HuH-7.5 (cell line): Measurements from ENCODE around the gene TNK2.
"Not testable (repeated sequence)": the region's sequence is repeated elsewhere in the genome, so short reads cannot be mapped to it uniquely, and the experiment has no call there.

Experiments
- DNase-seq: peaks from one replicate; pipeline ENCODE4 v3.0.0; 2011; ENCODE audit warnings: low spot score

Gene TNK2

DNA sequence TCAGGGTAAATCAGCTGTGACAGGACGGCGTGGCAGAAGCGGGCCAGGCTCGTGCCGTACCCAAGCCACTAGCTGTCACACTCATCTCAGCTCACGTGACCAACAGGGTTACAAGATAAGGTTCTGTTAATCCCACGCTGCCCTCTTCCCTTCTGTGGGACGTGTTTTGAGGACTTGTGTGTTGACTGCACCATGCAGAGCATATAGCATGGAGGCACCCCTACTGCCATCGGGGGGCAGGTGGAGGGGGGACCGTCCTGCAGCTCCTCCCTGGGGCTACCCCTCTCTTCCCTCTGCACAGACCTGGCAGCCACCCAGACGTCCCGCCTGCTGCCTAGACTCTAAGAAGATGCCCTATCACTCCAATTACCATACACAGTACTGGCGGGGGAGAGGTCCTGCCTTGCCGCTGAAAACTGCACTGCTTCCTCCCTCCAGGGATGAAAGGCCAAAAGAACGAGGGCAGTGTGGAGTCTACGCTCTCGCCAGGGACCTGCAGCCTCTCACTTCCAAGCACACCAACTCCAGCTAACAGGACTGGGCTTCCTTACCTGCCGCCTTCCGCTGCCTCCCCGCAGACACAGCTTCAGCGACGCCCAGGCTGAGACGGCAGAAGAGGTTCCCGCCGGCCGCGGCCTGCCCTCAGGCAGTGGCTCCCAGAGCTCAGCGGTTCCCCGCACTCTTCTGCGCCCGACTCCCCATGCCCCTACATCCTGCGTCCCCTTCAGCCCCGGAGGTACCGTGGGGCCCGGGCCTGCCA lies at the start of gene TNK2:
TNK2 (minus strand) TSS at position 618 of the 760 bp plus-strand sequence. CDS start 19,963 bp downstream, outside the sequence.
- DNase-seq: no peak

DNA sequence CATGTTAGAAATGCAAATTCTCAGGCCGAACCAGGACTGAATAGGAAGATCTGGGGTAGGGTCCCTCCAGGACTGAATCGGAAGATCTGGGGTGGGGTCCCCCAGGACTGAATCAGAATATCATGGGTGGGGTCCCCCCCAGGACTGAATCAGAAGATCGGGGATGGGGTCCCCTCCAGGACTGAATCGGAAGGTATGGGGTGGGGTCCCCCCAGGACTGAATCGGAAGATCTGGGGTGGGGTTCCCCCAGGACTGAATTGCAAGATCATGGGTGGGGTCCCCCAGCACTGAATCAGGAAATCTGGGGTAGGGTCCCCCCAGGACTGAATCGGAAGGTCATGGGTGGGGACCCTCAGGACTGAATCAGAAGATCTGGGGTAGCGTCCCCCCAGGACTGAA lies 48.2 kb upstream of the TNK2 start:
- no peak for DNase-seq

DNA sequence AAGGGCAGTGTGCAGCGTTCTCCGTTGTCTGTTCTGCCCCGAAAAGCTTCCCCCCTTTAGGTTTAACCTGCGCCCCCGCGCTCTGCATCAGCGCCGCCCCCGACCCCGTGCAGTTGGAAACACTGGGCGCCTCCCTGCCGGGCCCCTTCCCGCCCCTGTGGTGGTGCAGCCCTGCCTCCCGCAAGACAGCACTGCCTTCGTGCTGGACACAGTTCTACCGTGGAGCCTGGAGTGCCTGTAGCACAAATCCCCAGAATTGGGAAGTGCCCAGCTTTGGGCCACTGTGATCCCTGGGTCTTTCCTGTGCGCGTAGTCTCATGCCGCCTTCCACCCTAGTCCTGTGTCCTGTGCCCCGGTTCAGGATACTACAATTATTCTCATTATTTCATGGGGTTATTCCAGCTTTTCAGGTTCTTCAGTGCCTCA lies 47.1 kb upstream of the TNK2 start:
- not testable (repeated sequence) for DNase-seq

DNA sequence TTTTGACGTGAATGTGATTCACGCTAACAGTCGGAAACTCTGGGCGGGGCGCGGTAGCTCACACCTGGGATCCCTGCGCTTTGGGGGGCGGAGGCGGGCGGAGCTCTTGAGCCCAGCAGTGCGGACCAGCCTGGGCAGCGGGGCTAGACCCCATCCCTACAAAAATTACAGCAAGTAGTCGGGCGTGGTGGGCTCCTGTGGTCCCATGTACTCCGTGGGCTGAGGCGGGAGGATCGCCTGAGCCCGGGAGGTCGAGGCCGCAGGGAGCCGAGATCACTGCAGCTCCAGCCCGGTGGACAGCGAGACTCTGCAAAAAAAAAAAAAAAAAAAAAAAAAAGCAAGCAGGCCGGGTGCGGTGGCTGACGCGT lies 46.4 kb upstream of the TNK2 start:
- not testable (repeated sequence) for DNase-seq

DNA sequence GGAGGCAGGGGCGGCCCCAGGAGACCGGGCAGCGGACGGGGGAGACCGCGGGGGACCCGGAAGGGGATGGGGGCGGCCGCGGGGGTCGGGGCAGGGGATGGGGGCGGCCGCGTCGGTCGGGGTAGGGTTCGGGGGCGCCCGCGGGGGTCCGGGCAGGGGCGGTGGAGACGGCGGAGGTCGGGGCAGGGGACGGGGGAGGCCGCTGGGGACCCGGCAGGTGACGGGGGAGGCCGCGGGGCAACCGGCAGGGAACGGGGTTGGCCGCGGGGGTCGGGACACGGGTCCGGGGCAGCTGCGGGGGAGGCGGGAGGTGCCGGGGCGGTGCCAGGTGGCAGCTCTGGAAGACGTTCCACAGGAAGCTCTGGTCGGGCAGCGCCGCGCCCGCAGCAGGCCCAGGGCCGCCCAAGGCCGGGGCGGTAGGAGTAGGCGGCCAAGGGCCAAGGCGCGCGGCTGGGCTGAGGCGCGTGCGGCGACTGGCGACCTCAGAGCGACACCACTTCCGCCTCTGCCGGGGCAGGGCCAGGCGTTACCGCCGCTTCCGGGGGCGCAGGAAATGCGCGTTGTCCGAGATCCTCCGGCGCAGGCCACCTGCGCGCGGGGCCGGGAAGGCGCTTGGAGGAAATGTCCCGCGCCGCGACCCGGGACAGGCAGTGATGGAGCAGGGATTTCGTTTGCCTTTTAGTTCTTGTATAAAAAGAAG lies 45.9 kb upstream of the TNK2 start:
- DNase-seq: peak; percentile 18

DNA sequence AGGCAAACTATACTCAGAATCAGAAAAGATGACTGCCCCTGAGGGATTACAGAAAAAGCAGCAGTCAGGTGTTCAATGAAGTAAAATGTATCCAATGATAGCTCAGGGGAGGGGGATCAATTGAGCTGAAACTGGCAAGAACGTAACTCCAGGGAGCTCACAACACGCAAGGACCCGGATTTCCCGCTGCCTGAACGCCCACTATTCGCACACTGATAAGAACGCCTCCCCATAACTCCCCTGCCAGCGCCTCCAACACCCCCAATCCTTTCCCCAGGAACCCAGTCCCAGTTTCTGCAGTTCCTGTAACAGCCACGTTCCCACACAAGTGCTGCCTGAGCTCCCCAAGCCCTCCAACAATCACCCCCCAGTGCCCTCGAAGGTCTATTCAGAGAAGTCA lies 44.2 kb upstream of the TNK2 start:
- not testable (repeated sequence) for DNase-seq

DNA sequence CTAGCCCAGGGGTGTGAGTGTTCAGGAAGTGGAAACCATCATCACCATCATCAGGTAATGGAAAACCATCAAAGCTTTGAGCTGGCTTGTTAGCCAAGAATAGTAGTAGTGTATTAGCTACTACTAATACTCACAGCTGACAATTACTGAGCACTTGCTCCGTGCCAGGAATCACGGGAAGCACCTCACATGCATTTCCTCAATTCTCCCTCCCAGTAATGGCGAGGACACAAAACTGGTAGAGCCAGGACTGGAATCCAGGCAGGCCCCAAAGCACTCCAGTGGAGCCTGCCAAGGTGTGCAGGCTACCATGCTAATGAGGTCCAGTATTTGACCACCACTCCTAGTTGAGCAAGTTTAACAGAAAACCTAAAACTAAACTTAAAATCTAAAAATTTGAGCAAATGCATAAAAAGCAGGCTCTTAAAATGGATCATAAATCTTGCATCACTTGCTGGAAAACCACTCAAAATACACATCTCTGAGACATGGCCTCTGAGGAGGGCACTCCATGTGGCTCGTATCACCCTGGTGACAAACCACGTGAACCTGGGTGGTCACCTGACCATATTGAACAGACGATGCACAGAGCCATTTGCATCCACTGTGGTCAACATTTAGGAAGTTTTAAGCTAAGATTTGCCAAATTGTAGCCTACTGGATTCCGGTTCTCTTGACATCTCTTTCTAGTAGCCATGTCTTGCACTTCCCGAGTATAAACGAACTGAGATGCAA lies 43.3 kb upstream of the TNK2 start:
- not testable (repeated sequence) for DNase-seq

DNA sequence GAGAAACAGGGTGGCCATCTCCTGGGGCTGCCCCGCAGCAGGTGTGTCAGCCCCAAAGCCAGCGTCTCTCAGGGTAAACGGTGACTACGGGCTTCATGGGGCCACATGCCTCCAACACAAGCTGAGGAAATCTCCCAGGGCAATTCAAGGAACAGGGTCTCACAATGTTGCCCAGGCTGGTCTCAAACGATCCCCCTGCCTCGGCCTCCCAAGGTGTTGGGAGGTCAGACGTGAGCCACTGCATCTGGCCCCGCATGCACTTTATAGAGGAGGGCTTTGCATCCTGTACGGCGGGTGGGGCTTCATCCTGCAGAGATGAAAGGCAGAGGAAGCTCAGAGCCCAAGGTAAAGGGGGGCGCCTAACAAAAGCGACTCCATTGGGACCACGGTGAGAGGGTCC lies 42.4 kb upstream of the TNK2 start:
- not testable (repeated sequence) for DNase-seq

DNA sequence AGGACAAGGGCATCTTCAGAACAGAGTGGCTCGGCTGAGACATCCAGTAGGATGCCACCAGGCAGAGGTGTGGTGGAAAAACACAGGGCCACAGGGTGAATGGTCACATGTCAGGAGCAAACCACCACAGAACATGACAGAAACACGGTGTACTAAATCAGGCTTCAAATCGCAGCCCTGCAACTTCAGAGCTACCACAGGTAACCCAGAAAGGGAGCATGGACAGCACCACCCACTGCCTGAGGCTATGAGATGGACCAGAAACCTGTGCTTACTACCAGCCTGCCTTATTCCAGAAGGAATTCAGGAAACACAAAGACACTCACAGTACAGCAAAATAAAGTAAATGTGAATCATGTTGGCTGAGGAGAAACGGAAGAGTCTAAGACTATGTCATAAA lies 41.8 kb upstream of the TNK2 start:
- not testable (repeated sequence) for DNase-seq

DNA sequence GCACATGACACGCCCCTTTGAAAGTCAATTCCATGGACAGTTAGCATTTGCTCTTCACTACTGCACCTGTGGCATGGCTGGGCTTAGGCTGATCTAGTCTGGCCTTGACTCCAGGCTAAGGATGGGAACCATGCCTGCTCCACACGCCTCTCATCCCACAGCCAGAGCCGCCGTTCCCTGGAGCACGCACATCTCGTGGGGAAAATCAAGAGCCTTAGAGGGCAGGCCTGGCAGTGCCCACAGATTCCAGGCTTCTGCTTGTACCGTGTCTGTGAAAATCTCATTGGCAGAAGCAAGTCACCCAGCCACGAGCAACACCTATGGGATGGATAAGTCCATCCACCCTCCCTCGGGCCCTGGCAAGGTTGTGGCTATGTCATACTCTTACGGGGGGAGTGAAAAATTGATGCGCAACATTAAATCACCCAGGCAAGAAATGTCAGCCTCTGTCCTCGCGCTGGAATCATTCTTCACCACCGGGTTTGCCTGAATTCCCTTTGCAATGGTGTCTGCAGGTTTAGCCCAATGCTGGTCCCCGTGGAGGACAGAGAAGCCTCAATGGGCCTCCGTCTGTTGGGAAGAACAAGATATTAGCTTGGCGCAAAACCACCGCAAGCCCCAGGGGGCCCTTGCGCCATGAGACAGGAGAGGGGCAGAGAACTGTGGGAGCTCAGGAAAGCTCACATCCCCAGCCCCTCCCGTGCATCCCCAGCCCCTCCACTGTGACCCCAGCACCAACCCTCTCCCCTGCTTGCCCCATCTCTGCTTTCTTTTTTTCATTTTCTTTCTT lies 38.8 kb upstream of the TNK2 start:
- not testable (repeated sequence) for DNase-seq

DNA sequence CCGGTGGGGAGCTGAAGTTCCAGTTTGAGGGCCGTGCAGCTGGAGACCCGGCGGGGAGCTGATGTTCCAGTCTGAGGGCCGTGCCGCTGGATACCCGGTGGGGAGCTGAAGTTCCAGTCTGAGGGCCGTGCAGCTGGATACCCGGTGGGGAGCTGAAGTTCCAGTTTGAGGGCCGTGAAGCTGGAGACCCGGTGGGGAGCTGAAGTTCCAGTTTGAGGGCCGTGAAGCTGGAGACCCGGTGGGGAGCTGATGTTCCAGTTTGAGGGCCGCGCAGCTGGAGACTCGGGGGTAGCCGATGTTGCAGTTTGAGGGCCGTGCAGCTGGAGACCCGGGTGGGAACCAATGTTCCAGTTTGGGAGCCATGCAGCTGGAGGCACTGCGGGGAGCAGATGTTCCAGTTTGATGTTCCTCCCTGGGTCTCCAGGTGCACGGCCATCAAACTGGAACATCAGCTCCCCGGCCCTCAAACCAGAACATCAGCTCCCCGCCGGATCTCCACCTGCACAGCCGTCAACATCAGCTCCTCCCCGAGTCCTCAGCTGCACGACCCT lies 33.0 kb upstream of the TNK2 start:
- DNase-seq: not testable (repeated sequence)

DNA sequence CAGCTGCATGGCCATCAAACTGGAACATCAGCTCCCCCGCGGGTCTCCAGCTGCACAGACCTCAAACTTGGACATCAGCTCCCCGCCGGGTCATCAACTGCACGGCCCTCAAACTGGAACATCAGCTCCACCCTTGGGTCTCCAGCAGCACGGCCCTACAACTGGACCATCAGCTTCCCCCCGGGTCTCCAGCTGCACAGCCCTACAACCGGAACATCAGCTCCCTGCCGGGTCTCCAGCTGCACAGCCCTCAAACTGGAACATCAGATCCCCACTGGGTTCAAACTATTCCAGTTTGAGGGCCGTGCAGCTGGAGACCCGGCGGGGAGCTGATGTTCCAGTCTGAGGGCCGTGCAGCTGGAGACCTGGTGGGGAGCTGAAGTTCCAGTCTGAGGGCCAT lies 32.5 kb upstream of the TNK2 start:
- DNase-seq: not testable (repeated sequence)

DNA sequence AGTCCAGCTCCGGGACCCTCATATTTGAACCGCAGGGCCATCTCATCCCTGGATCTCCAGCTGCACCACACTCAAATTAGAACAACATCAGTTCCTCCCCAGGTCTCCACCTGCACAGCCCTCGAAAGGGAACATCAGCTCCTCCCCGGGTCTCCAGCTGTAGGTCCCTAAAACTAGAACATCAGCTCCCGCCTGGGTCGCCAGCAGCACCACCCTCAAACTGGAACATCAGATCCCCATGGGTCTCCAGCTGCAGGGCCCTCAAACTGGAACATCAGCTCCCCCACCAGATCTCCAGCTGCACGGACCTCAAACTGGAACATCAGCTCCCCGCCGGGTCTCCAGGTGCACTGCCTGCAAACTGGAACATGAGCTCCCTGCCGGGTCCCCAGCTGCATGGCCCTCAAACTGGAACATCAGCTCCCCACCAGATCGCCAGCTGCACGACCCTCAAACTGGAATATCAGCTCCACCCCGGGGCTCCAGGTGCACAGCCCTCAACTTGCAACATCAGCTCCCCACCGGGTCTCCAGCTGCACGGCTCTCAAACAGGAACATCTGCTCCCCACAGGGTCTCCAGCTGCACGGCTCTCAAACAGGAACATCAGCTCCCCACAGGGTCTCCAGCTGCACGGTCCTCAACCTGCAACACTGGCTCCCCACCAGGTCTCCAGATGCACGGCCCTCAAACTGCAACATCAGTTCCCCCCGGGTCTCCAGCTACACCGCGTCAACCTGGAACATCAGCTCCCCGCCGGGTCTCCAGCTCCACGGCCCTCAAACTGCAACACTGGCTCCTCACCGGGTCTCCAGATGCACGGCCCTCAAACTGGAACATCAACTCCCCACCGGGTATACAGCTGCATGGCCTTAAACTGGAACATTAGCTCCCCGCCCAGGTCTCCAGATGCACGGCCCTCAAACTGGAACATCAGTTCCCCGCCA lies 31.4 kb upstream of the TNK2 start:
- not testable (repeated sequence) for DNase-seq

DNA sequence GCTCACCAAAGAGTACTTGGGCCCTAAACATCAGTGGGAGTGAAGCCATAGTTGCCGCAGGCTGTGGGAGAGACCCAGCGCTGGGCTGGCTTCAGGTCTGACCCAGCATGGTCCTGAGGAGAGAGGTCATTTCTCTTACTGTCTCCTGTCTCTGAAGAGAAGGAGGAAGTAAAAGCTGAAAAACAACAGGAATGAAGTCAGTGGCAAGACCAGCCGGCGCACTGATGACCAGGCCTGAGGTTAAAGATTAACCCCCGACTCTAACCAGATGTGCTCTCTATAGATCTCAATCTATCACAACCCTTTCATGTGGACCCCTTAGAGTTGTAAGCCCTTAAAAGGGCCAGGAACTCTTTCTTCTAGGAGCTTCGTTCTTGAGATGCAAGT lies 24.7 kb upstream of the TNK2 start:
- DNase-seq: not testable (repeated sequence)

DNA sequence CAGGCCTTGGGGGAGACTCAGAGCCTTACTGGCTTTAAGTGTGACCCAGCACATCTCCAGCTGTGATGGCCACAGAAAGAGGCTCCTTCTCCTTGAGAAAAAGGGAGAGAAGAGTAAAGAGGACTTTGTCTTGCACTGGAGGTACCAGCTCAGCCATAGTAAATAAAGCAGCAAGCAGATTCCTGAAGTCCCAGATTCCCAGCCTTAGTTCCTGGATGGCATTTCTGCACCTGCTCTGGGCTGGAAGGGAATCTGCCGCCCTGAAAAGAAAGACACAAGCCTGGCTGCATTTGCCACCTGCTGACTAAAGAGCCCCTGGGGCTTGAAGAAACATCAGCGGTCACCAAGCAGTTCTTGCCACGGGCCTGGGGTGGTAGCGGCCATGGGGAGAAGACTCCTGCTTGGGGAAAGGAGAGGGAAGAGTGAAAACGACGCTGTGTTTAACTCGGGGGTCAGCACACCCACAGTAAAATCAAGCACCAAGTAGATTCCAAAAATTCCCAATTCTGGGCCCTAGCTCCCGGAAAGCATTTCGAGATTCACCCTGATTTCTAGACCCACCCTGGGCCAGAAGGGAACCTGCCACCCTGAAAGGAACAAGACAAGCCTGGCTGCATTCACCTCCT lies 24.2 kb upstream of the TNK2 start:
- no peak for DNase-seq

DNA sequence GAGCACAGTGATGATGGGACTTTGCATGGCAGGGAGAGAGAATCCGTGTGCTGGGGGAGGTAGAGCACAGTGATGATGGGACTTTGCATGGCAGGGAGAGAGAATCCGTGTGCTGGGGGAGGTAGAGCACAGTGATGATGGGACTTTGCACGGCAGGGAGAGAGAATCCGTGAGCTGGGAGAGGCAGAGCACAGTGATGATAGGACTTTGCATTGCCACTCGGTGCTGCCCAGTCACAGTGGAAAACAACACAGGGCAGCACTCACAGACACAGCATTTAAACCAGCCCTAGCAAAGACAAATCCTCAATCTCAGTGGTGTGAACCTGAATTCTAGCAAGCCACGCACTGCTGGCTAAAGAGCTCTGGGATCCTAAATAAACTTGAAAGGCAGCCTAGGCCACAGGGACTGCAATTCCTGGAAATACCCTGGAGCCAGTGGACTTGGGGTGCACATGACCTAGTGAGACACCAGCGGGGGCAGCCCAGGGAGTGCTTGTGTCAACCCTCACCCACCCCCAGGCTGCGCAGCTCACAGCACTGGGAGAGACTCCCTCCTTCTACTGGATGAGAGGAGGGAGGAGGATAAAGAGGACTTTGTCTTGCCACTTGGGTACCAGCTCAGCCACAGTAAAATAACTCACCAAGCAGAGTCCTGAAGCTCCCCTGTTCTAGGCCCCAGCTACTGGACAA lies 23.4 kb upstream of the TNK2 start:
- no peak for DNase-seq

DNA sequence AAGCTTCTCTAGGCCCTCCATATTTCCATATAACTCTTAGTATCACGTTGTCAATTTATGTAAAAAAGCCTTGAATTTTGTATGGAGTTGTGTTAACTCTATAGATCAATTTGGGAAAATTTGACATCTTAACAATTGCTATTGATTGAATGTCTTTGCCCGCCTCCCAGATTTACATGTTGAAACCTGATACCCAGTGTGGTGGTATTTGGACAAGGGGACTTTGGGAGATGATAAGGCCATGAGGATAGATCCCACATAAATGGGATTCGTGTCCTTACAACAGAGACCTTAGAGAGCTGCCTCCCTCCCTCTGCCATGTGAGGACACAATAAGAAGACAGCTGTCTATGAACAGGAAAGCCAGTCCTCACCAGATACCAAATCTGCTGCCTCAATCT lies 21.1 kb upstream of the TNK2 start:
- no peak for DNase-seq

DNA sequence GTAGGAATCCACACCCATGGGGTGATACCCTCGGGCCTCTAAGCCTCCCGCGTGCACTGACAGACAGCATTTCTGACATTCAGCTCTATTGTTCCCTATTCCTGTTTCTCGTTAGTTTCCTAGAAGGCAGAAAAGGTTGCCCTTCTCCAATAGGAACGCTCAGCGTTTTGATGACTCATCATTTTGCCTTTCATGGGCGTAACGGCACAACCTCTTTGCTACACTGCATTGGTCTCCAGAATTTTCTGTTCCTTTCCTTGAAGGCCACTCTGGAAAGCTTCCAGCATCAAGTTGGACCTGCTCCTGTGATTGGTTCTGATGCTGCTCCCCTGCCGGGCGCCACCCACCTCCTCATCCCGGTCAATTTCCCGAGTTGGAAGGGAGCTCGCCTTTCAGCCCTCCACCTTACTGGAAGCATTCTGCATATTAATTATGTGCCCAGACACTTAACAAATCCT lies 13.0 kb upstream of the TNK2 start:
- DNase-seq: no peak

DNA sequence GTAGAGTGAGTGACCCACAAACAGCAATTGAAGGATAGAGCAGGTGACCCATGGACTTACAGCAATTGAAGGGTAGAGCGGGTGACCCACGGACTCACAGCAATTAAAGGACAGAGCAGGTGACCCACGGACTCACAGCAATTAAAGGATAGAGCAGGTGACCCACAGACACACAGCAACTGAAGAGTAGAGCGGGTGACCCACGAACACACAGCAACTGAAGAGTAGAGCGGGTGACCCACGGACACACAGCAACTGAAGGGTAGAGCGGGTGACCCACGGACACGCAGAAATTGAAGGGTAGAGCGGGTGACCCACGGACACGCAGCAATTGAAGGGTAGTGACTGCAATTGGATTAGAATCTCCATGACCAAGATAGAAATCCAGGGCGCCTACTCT lies 9.8 kb upstream of the TNK2 start:
- DNase-seq: no peak
